ENCODE results near the gene CAMK1G.

GRCh38 chr1:209616366-209617046 is 33.0 kb downstream of the CAMK1G start:
- TF ChIP-seq TAF1 (IDR thresholded peaks at IDR 0.05; ENCODE audit: borderline replicate concordance, low read depth, low read length) (no peak), PAX5 (IDR thresholded peaks at IDR 0.05; ENCODE audit: borderline replicate concordance, low read depth, low read length) (no peak), KDM1A (IDR thresholded peaks at IDR 0.05; ENCODE audit: borderline replicate concordance) (no peak), PBX3 (IDR thresholded peaks at IDR 0.05; ENCODE audit: insufficient replicate concordance, low read depth, low read length) (no peak), CTCF (IDR thresholded peaks at IDR 0.05 in 2 of 3, conservative IDR thresholded peaks at IDR 0.05 in 1 of 3; ENCODE audit: control insufficient read depth in 2 of 3, extremely low read depth in 1 of 3, insufficient read depth in 1 of 3, low read depth in 3 of 3, low read length in 3 of 3) (no peak), CBX5 (IDR thresholded peaks at IDR 0.05; ENCODE audit: low read depth) (no peak), ZNF384 (IDR thresholded peaks at IDR 0.05; ENCODE audit: borderline replicate concordance, low read depth, low read length) (no peak), RAD21 (IDR thresholded peaks at IDR 0.05; ENCODE audit: insufficient read depth, low read depth, low read length) (no peak), USF1 (IDR thresholded peaks at IDR 0.05; ENCODE audit: borderline replicate concordance, extremely low read length, insufficient read depth, low read depth, low read length) (no peak), JUNB (IDR thresholded peaks at IDR 0.05) (no peak), CHD2 (IDR thresholded peaks at IDR 0.05; ENCODE audit: borderline replicate concordance, low read depth, low read length) (no peak)

Data from GM12878 (cell line).